Right lobe of liver (tissue), 6 donors: ENCODE data around the gene CYBRD1. TPM values are rescaled to one million over a fixed set of nuclear protein-coding genes. Genes with fewer than 3 reads are reported as not detected.
"Not testable (repeated sequence)": the region's sequence is repeated elsewhere in the genome, so short reads cannot be mapped to it uniquely, and the experiment has no call there.

Experiments used
- ATAC-seq, 4 donors: fragments of 200-7000 bp; cut with Tn5 transposase; one replicate each; pipeline ENCODE4 v1.9.1; 2020; ENCODE audit warnings: mild to moderate bottlenecking in 4 of 4, moderate library complexity in 4 of 4
- DNase-seq, 3 donors: peaks; one replicate each; pipeline ENCODE4 v3.0.0-alpha.2; 2020
- H3K27ac ChIP-seq, 3 donors: fragments of 200-600 bp; one replicate each; pipeline ENCODE4 v1.8.0; 2022
- H3K27me3 ChIP-seq, 2 donors: fragments of 200-600 bp; one replicate each; pipeline ENCODE4 v1.8.0; 2022
- H3K36me3 ChIP-seq, 4 donors: fragments of 200-600 bp; sonication (generic) in 1 of 4; one replicate each; pipeline versions ENCODE4 v1.5.1 to v1.8.0; 2017 to 2022; ENCODE audit warnings: control low read depth in 1 of 4
- H3K4me1 ChIP-seq, 4 donors: fragments of 200-600 bp; sonication (generic) in 1 of 4; one replicate each; pipeline versions ENCODE4 v1.5.1 to v1.8.0; 2017 to 2022; ENCODE audit warnings: control low read depth in 1 of 4
- H3K4me3 ChIP-seq, 3 donors: fragments of 200-600 bp; one replicate each; pipeline ENCODE4 v1.8.0; 2022
- H3K9me3 ChIP-seq, 4 donors: fragments of 200-600 bp; sonication (generic) in 1 of 4; one replicate each; pipeline versions ENCODE4 v1.5.1 to v1.8.0; 2017 to 2022; ENCODE audit warnings: control low read depth in 1 of 4
- POLR2A ChIP-seq: fragments of 450-650 bp; IDR thresholded peaks from one replicate; pipeline ENCODE4 v1.6.1; 2017; ENCODE audit warnings: antibody characterized with exemption, mild to moderate bottlenecking
- WGBS: methylation state at CpG from one replicate; pipeline ENCODE4 v1.1.6; 2018; ENCODE audit warnings: low coverage, low lambda C conversion rate; ENCODE audit not compliant: insufficient coverage; ENCODE audit errors: missing lambda C conversion rate; 5-methylcytosine and 5-hydroxymethylcytosine counted together
- intact Hi-C, 2 donors: fragments of 100-400 bp; cut with DNase I; formaldehyde crosslinking; loops; one replicate each; pipeline versions ENCODE4 v1.11.2 to v1.14.1; 2022
- total RNA-seq, 6 experiments: library from RNA; depleted of rRNA in 2 of 6; stranded (reverse); fragments of >200 nt in 2 of 6; fragmentation: NEBNext Ultra II Directional in 3 of 6; extraction: Animal tissue kit (Norgen Biotek cat#: 25700) in 3 of 6; gene quantifications; one replicate each; pipeline versions ENCODE4 v1.1.0 to v1.2.4, GENCODE V29; 2016 to 2023
- TF ChIP-seq, protein P1 (sequence below), 4 donors: fragments of 200-600 bp in 3 of 4; fragments of 450-650 bp in 1 of 4; IDR thresholded peaks; one replicate each; pipeline versions ENCODE4 v1.5.1 to v1.8.0; 2016 to 2022; ENCODE audit warnings: antibody characterized with exemption in 4 of 4, mild to moderate bottlenecking in 2 of 4
- donor health status: DM: no; HTN: yes; CAD: no.
- donor health status: DM: no; HTN: no; CAD: no.
- donor health status: DM: no; HTN: no; CAD: no.
- donor health status: DM: no; HTN: yes; CAD: no.
- donor health status: DM: no; HTN: yes; CAD: no.

The CYBRD1 gene
- total RNA-seq, 6 experiments from 2014 or later: 7.3 to 15.1 (median 10.9) TPM

DNA sequence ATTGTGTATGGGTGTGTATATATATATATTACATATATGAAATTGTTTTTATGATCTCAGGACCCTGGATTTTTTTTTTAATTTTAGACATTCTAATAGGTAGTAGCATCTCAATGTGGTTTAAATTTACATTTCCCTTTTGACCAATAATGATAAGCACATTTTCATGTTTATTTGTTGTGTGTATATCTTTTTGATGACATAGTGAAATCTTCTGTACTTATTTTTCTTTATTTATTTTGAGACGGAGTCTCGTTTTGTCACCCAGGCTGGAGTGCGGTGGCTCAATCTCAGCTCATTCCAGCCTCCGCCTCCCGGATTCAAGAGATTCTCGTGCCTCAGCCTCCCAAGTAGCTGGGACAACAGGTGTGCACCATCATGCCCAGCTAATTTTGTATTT lies 35.1 kb upstream of the CYBRD1 start:
- ATAC-seq (no peak), DNase-seq (no peak)
- no peaks in the 10 kb centered on the region for H3K9me3 ChIP-seq
- TF ChIP-seq, protein P1, sequence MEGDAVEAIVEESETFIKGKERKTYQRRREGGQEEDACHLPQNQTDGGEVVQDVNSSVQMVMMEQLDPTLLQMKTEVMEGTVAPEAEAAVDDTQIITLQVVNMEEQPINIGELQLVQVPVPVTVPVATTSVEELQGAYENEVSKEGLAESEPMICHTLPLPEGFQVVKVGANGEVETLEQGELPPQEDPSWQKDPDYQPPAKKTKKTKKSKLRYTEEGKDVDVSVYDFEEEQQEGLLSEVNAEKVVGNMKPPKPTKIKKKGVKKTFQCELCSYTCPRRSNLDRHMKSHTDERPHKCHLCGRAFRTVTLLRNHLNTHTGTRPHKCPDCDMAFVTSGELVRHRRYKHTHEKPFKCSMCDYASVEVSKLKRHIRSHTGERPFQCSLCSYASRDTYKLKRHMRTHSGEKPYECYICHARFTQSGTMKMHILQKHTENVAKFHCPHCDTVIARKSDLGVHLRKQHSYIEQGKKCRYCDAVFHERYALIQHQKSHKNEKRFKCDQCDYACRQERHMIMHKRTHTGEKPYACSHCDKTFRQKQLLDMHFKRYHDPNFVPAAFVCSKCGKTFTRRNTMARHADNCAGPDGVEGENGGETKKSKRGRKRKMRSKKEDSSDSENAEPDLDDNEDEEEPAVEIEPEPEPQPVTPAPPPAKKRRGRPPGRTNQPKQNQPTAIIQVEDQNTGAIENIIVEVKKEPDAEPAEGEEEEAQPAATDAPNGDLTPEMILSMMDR (IDR thresholded peaks at IDR 0.05): no peak
- TF ChIP-seq POLR2A: no peak
- H3K4me3 ChIP-seq: no peak overlapping the region
- intact Hi-C loops: no loop called here
- H3K36me3 ChIP-seq: no peaks in the 10 kb centered on the region
- 86% methylated on average over 6 of the region's 6 CpGs for WGBS
- H3K27me3 ChIP-seq: no peaks in the 10 kb centered on the region
- H3K4me1 ChIP-seq: peaks cover 0 to 12% (median 0%) of the 10 kb centered on the region in 4 donors
- peak overlapping the region in 1 of 3 donors; percentile 48 for H3K27ac ChIP-seq

DNA sequence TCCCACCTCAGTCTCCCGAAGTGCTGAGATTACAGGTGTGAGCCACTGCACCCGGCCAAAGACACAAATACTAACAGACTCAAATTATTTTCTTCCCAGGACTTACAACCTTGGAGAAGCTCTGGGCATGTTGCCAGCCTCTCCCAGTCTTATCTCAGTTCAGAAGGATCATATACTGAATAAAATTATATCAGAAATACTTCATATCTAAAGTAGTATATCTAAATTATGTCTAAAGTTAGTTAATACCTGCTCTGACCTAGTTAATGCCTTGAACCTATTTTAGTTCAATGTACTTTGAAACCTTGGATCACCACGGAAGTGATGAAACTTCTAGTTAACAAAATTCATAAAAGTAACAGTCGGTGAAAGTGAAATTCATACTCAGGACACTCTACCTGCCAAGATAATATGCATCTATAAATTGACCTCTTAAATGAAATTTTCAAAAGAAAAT lies 34.4 kb upstream of the CYBRD1 start:
- Histone ChIP-seq H3K4me3 (peak overlapping the region in 1 of 3 donors; percentile 7), H3K27me3 (no peaks in the 10 kb centered on the region), H3K27ac (peak overlapping the region in 1 of 3 donors; percentile 48), H3K4me1 (peaks cover 0 to 12% (median 0%) of the 10 kb centered on the region in 4 donors), H3K36me3 (no peaks in the 10 kb centered on the region), H3K9me3 (no peaks in the 10 kb centered on the region)
- 30% methylated on average over 4 of the region's 4 CpGs for WGBS
- ATAC-seq (peak; percentile 63 to 85 (median 80)), DNase-seq (peak in 2 of 3 donors; percentile 20 to 47)
- intact Hi-C loops: no loop called here
- TF ChIP-seq POLR2A: no peak

DNA sequence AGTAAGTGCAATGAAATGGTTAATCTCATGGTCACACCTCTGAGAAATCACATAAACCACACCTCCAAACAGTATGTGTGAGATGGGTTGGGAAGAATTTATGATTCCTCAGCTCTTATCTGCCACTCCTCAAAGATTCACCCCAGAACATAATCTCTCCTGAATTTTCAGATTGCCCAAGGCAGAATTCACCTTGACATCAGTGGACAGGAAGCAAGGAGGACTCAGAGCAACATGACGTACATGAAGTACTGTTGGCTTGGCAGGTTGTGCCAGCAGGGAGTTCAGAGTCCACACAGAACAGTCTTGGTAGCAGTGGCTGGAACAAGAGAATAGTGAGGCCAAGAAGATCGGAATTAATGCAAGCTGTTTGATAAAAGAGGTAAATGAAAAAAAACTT lies 31.7 kb upstream of the CYBRD1 start:
- Histone ChIP-seq H3K27ac (no peak overlapping the region), H3K4me3 (no peak overlapping the region), H3K27me3 (no peaks in the 10 kb centered on the region), H3K36me3 (no peaks in the 10 kb centered on the region), H3K9me3 (no peaks in the 10 kb centered on the region), H3K4me1 (peaks cover 0 to 12% (median 0%) of the 10 kb centered on the region in 4 donors)
- intact Hi-C loops: no loop called here
- 51% methylated on average over 2 of the region's 2 CpGs for WGBS
- DNase-seq: peak in 1 of 3 donors; percentile 62
- no peak for TF ChIP-seq POLR2A
- TF ChIP-seq, protein P1 (IDR thresholded peaks at IDR 0.05): no peak
- ATAC-seq: peak; percentile 60 to 76 (median 70)

DNA sequence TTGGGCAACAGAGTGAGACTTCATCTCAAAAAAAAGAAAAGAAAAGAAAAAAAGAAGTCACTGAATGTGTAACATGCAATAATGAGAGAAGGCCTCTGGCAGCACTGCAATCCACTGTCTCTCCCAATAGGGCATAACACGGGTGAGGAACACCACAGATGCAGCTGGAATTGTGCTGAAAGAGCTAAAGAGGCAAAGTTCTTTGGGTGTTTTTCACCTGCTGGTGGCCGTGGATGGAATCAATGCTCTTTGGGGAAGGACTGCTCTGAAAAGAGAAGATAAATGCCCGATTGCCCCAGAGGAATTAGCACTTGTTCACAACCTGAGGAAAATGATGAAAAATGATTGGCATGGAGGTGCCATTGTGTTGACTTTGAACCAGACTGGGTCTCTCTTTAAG lies 31.0 kb upstream of the CYBRD1 start:
- Histone ChIP-seq H3K27me3 (no peaks in the 10 kb centered on the region), H3K4me1 (peaks cover 0 to 12% (median 0%) of the 10 kb centered on the region in 4 donors), H3K4me3 (no peak overlapping the region), H3K9me3 (no peaks in the 10 kb centered on the region), H3K36me3 (no peaks in the 10 kb centered on the region), H3K27ac (no peak overlapping the region)
- intact Hi-C loops: no loop called here
- no peak for DNase-seq
- ATAC-seq: peak in 1 of 4 donors; percentile 54
- TF ChIP-seq, protein P1 (IDR thresholded peaks at IDR 0.05): no peak
- no peak for TF ChIP-seq POLR2A
- WGBS: 82% methylated on average over 2 of the region's 3 CpGs

DNA sequence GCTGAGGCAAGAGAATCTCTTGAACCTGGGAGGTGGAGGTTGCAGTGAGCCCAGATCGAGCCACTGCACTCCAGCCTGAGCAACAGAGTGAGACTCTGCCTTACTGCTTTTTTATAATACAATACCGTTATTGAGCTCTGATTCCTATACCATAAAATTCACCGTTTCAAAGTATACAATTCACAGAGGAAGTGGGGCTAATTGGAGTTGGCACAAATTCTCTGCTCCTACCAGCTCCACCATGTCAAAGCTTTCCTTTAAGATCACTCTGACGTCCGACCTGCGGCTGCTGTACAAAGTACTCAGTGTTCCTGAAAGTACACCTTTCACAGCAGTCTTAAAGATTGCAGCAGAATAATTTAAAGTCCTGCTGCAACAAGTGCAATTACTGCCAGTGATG lies 29.6 kb upstream of the CYBRD1 start:
- peaks cover 0 to 8% (median 0%) of the 10 kb centered on the region in 4 donors for H3K4me1 ChIP-seq
- H3K9me3 ChIP-seq: no peaks in the 10 kb centered on the region
- no peaks in the 10 kb centered on the region for H3K27me3 ChIP-seq
- intact Hi-C loops: no loop called here
- DNase-seq (no peak), ATAC-seq (no peak)
- no peaks in the 10 kb centered on the region for H3K36me3 ChIP-seq
- H3K27ac ChIP-seq: no peak overlapping the region
- TF ChIP-seq POLR2A: no peak
- TF ChIP-seq, protein P1 (IDR thresholded peaks at IDR 0.05): no peak
- WGBS: 80% methylated on average over 6 of the region's 6 CpGs
- no peak overlapping the region for H3K4me3 ChIP-seq

DNA sequence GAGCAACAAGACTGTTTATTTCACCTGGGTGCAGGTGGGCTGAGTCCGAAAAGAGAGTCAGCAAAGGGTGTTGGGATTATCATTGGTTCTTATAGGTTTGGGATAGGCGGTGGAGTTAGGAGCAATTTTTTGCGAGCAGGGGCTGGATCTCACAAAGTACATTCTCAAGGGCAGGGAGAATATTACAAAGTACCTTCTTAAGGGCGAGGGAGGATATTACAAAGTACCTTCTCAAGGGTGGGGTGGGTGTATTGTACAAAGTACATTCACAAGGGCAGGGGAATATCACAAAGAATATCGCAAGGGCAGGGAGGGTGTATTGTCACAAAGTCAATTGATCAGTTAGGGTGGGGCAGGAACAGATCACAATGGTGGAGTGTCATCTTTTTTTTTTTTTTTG lies 24.6 kb upstream of the CYBRD1 start:
- ATAC-seq, H3K9me3 ChIP-seq, intact Hi-C loops, H3K27ac ChIP-seq, H3K4me3 ChIP-seq, H3K27me3 ChIP-seq, DNase-seq, H3K36me3 ChIP-seq, H3K4me1 ChIP-seq: not testable (repeated sequence)
- WGBS: 94% methylated on average over 5 of the region's 5 CpGs
